GM21619 (cell line): ENCODE measurements around the gene ST6GAL1.
"Not testable (repeated sequence)": the region's sequence is repeated elsewhere in the genome, so short reads cannot be mapped to it uniquely, and the experiment has no call there.

Experiments
- ATAC-seq: cut with Tn5 transposase; IDR thresholded peaks from one replicate; pipeline ENCODE4 v1.9.1; 2021; ENCODE audit not compliant: unreplicated experiment

The ST6GAL1 gene

GRCh38 chr3:186930143-186930640 lies at the start of gene ST6GAL1:
Gene ST6GAL1, plus strand, starts transcription at chr3:186930526. Its CDS starts 112,178 bp downstream, at chr3:187042704.
- ATAC-seq, result peak; percentile 65

- ATAC-seq, result no peak
Observed at GRCh38 chr3:186882150-186882524, 48.2 kb upstream of the ST6GAL1 start.

GRCh38 chr3:186882881-186883685 lies 47.2 kb upstream of the ST6GAL1 start:
- no peak for ATAC-seq

- ATAC-seq, result no peak
Observed at GRCh38 chr3:186883686-186884058, 46.7 kb upstream of the ST6GAL1 start.

- not testable (repeated sequence) for ATAC-seq
Observed at GRCh38 chr3:186884868-186885267, 45.5 kb upstream of the ST6GAL1 start.

GRCh38 chr3:186886202-186886981 lies 43.9 kb upstream of the ST6GAL1 start:
- ATAC-seq, result no peak

- ATAC-seq, result not testable (repeated sequence)
Observed at GRCh38 chr3:186887507-186887938, 42.8 kb upstream of the ST6GAL1 start.

- no peak for ATAC-seq
Observed at GRCh38 chr3:186888569-186888968, 41.8 kb upstream of the ST6GAL1 start.

GRCh38 chr3:186889698-186890097 lies 40.6 kb upstream of the ST6GAL1 start:
- not testable (repeated sequence) for ATAC-seq

- ATAC-seq, result no peak
Observed at GRCh38 chr3:186890911-186891310, 39.4 kb upstream of the ST6GAL1 start.

GRCh38 chr3:186893071-186893470 lies 37.3 kb upstream of the ST6GAL1 start:
- ATAC-seq, result not testable (repeated sequence)

GRCh38 chr3:186895406-186895805 lies 34.9 kb upstream of the ST6GAL1 start:
- no peak for ATAC-seq

- no peak for ATAC-seq
Observed at GRCh38 chr3:186896006-186896405, 34.3 kb upstream of the ST6GAL1 start.

GRCh38 chr3:186896875-186897274 lies 33.5 kb upstream of the ST6GAL1 start:
- no peak for ATAC-seq

GRCh38 chr3:186901135-186901734 lies 29.1 kb upstream of the ST6GAL1 start:
- ATAC-seq, result no peak

- no peak for ATAC-seq
Observed at GRCh38 chr3:186902154-186902553, 28.2 kb upstream of the ST6GAL1 start.

GRCh38 chr3:186902713-186903112 lies 27.6 kb upstream of the ST6GAL1 start:
- no peak for ATAC-seq

GRCh38 chr3:186903676-186904075 lies 26.6 kb upstream of the ST6GAL1 start:
- ATAC-seq, result not testable (repeated sequence)

- ATAC-seq, result not testable (repeated sequence)
Observed at GRCh38 chr3:186907075-186907474, 23.3 kb upstream of the ST6GAL1 start.

- ATAC-seq, result no peak
Observed at GRCh38 chr3:186909078-186909853, 21.1 kb upstream of the ST6GAL1 start.
